ENCODE results near the gene POU3F3. TPM values are rescaled to one million over a fixed set of nuclear protein-coding genes. Genes with fewer than 3 reads are reported as not detected.

The POU3F3 gene
- total RNA-seq, 2 experiments from 2014 or later, result not detected

GRCh38 chr2:104867813-104868504 lies 14.0 kb downstream of the POU3F3 start:
- no peak for DNase-seq
- Mint-ChIP-seq H3K27ac (no peak overlapping the region), H3K36me3 (no peaks in the 10 kb centered on the region), H3K9me3 (ENCODE audit: low read depth) (no peaks in the 10 kb centered on the region), H3K4me1 (peaks cover 7% of the 10 kb centered on the region), H3K4me3 (no peak overlapping the region), H3K27me3 (peaks cover 93% of the 10 kb centered on the region)
- CTCF ChIA-PET, result interaction anchor here (1.5 kb wide), 1 partner anchor 18 kb away, joined by 4 read pairs; no protein-coding TSS in a partner anchor
- no peak for ATAC-seq

DNA sequence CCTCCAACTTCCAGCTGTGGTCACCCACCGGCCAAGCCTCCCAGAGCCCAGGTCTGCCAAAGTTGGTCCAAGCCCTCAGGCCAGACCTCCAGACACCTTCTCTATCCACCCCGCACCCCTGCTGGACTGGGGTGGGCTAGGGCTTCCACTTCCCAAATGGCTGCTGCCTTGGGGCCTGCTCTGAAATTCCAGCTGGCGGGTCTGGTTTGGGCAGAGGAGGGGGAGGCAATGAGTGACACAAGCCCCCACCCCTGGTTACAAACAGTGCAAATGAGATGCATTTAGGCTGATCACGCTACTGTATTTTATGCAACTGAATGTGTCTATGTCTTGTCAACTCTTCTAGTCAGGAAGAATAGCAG lies 14.6 kb downstream of the POU3F3 start:
- CTCF ChIA-PET, result interaction anchor here (1.5 kb wide), 1 partner anchor 19 kb away, joined by 4 read pairs; no protein-coding TSS in a partner anchor
- Mint-ChIP-seq H3K9me3 (ENCODE audit: low read depth) (no peaks in the 10 kb centered on the region), H3K4me3 (no peak overlapping the region), H3K4me1 (peaks cover 9% of the 10 kb centered on the region), H3K27ac (no peak overlapping the region), H3K27me3 (peaks cover 91% of the 10 kb centered on the region), H3K36me3 (no peaks in the 10 kb centered on the region)
- ATAC-seq, result no peak
- no peak for DNase-seq

DNA sequence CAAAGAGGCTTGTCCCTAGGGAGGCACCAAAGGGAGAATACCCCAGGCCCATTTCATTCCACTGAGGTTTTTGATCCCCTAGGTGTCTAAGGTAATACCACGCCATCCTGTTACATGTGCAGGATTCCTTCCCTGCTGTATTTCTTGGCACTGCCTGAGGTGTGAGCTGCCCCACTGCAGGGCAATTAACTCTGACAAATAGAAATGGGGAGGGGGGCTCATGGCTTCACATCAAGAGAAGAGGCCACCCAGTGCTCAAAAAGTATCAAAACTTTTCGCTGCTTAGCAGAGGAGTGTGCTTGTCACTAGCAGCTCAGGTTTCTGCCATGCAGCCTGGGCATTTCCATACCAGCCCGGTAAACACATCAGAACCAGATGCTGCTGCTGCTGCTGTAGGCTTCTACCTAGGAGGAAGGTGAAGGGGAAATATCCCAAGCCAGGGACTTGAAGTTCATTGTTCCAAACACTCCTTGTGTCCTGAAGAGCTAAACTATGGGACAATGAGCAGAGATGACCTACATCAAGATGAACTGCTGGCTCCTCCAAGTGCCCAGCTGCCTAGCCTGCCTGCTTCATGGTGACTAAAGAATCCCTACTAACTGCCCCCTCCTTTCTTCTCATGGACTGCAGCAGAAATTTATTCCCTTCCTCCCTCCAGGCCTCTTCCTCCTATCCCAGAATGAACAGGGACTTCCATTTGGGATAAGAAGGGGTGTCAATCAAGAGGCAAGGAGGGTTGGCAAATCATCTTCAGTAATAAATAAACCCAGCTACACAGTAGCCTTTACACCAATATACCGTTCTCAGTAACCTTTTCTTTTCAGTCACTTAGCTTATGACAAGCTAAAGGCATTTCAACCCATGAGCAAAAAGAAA lies 16.4 kb downstream of the POU3F3 start:
- no peak for ATAC-seq
- CTCF ChIA-PET, result interaction anchor here (1.5 kb wide), 1 partner anchor 21 kb away, joined by 4 read pairs; no protein-coding TSS in a partner anchor
- H3K27ac Mint-ChIP-seq, result no peak overlapping the region

DNA sequence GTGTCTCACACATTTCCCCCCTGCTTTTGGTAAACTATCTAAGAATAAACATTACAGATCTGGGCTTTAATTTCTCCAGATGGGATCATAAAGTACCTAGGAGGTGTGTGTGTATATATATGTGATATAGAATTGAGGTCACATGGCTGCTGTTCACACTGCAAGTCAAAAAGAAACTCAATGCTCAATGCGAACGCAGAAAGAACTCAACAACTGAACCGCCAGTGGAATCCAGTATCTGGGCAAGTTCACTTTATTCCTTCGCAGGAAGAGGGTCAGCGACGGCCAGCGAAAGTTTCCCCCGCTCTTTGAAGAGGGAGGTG lies 17.7 kb downstream of the POU3F3 start:
- H3K4me1 Mint-ChIP-seq, result peaks cover 11% of the 10 kb centered on the region
- ATAC-seq (no peak), DNase-seq (no peak)
- H3K27ac Mint-ChIP-seq, result no peak overlapping the region
- no peak overlapping the region for H3K4me3 Mint-ChIP-seq
- H3K36me3 Mint-ChIP-seq, result no peaks in the 10 kb centered on the region
- no peaks in the 10 kb centered on the region for H3K9me3 Mint-ChIP-seq (ENCODE audit: low read depth)
- peaks cover 85% of the 10 kb centered on the region for H3K27me3 Mint-ChIP-seq
- CTCF ChIA-PET, result no interaction called here

More for the DNA sequence above, 16.4 kb downstream of the POU3F3 start:
- H3K4me3 Mint-ChIP-seq, result no peak overlapping the region
- peaks cover 11% of the 10 kb centered on the region for H3K4me1 Mint-ChIP-seq
- peaks cover 91% of the 10 kb centered on the region for H3K27me3 Mint-ChIP-seq
- no peaks in the 10 kb centered on the region for H3K36me3 Mint-ChIP-seq
- no peaks in the 10 kb centered on the region for H3K9me3 Mint-ChIP-seq (ENCODE audit: low read depth)
- DNase-seq, result no peak

DNA sequence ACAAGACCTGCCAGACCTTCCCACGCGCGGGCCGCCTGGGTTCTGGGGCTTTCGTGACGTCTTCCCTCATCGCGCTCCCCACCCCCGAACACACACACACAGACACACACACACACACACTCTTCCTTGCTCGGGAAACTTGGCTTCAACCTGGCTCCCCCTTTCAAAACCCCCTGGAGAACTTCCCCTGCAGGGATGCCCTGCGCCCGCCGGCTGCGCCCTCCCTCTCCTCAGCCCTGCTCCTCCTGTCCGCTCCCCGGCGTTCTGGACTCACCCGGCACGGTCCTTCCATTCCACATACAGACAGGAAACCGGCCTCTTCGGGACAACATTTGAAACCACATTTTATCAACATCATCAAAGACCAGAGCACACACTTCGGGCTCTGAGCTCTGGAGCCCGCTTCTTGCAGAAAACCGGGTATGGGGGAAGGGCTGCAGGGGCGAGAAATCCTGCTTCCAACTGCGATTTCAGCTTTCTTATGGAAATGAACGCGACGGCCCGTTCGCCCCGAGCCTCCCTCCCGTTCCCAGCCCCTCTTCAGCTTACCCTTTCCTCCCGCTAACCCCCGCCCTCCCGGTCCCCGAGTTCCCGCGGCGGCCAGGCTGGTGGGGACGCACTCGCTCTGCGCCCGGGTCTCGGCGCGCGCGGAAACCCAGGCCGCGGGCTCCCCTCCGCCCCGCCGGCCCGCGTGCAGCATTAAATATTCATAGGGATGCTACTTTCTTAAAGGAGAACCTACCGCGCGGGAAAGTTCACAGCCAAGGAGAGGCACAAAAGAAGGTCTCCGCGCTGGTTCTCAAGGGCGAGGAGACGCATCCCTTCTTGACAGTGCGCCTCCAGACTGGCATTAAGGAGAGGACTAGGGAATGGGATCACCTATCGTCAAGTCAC lies 18.3 kb downstream of the POU3F3 start:
- ATAC-seq (no peak), DNase-seq (no peak)
- Mint-ChIP-seq H3K27ac (no peak overlapping the region), H3K27me3 (peaks cover 84% of the 10 kb centered on the region), H3K9me3 (ENCODE audit: low read depth) (no peaks in the 10 kb centered on the region), H3K4me3 (peak overlapping the region; percentile 49), H3K4me1 (peaks cover 11% of the 10 kb centered on the region), H3K36me3 (no peaks in the 10 kb centered on the region)
- CTCF ChIA-PET, result no interaction called here

DNA sequence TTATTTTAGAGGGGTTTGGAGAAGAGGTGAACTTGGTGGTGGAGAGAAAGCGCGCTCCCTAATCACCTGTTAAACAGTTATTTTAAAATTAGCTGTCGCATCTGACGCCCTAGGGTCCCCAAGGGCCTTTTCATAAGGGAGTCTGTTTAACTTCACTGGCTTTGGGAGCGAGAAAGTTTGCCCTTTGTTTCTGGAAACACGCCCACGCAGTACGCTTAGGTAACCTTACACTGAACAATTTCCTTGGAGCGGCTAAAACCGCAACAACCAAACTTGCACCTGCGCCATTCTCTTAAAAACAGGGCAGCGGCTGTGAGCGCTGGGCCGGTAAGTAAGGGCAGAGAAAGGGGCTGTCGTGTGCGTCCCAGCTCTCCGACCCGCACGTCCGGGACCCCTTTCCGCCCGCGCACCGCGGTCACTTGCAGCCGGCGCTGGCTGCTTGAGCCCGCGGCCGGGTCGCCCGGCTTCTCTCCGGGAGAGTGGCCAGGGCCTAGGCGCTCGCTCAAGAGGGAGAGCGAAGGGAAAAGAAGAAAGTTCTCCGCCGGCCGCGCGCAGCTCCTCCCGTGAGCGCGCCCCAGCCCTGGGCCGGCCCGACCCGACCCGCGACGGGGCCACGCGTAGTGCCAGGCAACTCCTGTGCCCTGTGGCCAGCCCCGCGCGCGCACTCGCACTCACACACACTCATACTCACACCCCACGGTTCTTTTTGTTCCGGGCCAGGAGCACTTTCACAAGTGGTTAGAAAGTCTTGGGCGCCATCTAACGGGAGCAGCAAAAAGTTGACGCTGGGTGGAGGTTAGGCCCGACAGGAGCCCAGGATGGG lies 19.2 kb downstream of the POU3F3 start:
- peak; percentile 56 for DNase-seq
- peaks cover 81% of the 10 kb centered on the region for H3K27me3 Mint-ChIP-seq

DNA sequence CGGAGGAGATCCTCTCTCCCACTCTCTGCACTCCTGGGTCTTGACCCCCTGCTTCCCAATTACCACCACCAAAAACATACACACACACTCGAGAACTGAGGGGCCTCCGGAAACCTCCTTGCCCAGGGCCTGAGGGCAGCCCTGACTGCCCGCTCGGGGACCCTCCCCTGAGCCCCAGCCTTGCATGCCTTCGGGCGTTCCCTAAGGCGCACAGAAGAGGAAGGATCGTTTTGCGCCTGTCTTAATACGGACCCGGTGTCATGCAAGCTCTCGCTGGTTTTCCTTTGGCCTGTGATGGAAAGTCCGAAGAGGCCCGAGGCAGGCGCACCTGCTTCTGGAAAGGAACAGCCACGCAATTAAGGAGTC lies 19.8 kb downstream of the POU3F3 start:
- no peak for DNase-seq
- CTCF ChIA-PET, result no interaction called here
- Mint-ChIP-seq H3K36me3 (no peaks in the 10 kb centered on the region), H3K27ac (no peak overlapping the region), H3K4me1 (peaks cover 11% of the 10 kb centered on the region), H3K4me3 (peak overlapping the region; percentile 49), H3K27me3 (peaks cover 75% of the 10 kb centered on the region), H3K9me3 (ENCODE audit: low read depth) (no peaks in the 10 kb centered on the region)
- no peak for ATAC-seq

More for the DNA sequence above, 19.2 kb downstream of the POU3F3 start:
- H3K36me3 Mint-ChIP-seq, result no peaks in the 10 kb centered on the region
- peak overlapping the region; percentile 49 for H3K4me3 Mint-ChIP-seq
- H3K9me3 Mint-ChIP-seq (ENCODE audit: low read depth), result no peaks in the 10 kb centered on the region
- H3K27ac Mint-ChIP-seq, result no peak overlapping the region
- CTCF ChIA-PET, result no interaction called here
- H3K4me1 Mint-ChIP-seq, result peaks cover 11% of the 10 kb centered on the region
- ATAC-seq, result peak; percentile 64

GRCh38 chr2:104874230-104874629 lies 20.3 kb downstream of the POU3F3 start:
- H3K4me1 Mint-ChIP-seq, result peaks cover 11% of the 10 kb centered on the region
- ATAC-seq (no peak), DNase-seq (no peak)
- peaks cover 72% of the 10 kb centered on the region for H3K27me3 Mint-ChIP-seq
- no peak overlapping the region for H3K27ac Mint-ChIP-seq
- H3K36me3 Mint-ChIP-seq, result no peaks in the 10 kb centered on the region
- CTCF ChIA-PET, result no interaction called here
- no peaks in the 10 kb centered on the region for H3K9me3 Mint-ChIP-seq (ENCODE audit: low read depth)
- no peak overlapping the region for H3K4me3 Mint-ChIP-seq

- no peak for ATAC-seq
- H3K9me3 Mint-ChIP-seq (ENCODE audit: low read depth), result no peaks in the 10 kb centered on the region
- H3K27ac Mint-ChIP-seq, result no peak overlapping the region
- CTCF ChIA-PET, result interaction anchor here (1.3 kb wide), 1 partner anchor 30 kb away, joined by 3 read pairs; no protein-coding TSS in a partner anchor
- H3K36me3 Mint-ChIP-seq, result no peaks in the 10 kb centered on the region
- no peak overlapping the region for H3K4me3 Mint-ChIP-seq
- H3K27me3 Mint-ChIP-seq, result peaks cover 62% of the 10 kb centered on the region
- peaks cover 11% of the 10 kb centered on the region for H3K4me1 Mint-ChIP-seq
- DNase-seq, result no peak
These were observed 21.3 kb downstream of the POU3F3 start for GRCh38 chr2:104875262-104875661.

- no peaks in the 10 kb centered on the region for H3K9me3 Mint-ChIP-seq (ENCODE audit: low read depth)
- H3K36me3 Mint-ChIP-seq, result no peaks in the 10 kb centered on the region
- peaks cover 52% of the 10 kb centered on the region for H3K27me3 Mint-ChIP-seq
- no peak overlapping the region for H3K27ac Mint-ChIP-seq
- CTCF ChIA-PET, result interaction anchor here (1.3 to 2.2 kb wide), 2 partner anchors 27 to 32 kb away, joined by 3 to 9 read pairs; no protein-coding TSS in a partner anchor
- H3K4me1 Mint-ChIP-seq, result peaks cover 8% of the 10 kb centered on the region
- ATAC-seq, result no peak
- H3K4me3 Mint-ChIP-seq, result no peak overlapping the region
- no peak for DNase-seq
These were observed 23.0 kb downstream of the POU3F3 start for GRCh38 chr2:104876606-104877570.

GRCh38 chr2:104878863-104879512 lies 25.1 kb downstream of the POU3F3 start:
- Mint-ChIP-seq H3K9me3 (ENCODE audit: low read depth) (no peaks in the 10 kb centered on the region), H3K36me3 (no peaks in the 10 kb centered on the region), H3K4me1 (no peaks in the 10 kb centered on the region), H3K27ac (no peak overlapping the region), H3K4me3 (no peak overlapping the region), H3K27me3 (peaks cover 40% of the 10 kb centered on the region)
- CTCF ChIA-PET, result no interaction called here
- DNase-seq, result no peak
- no peak for ATAC-seq

Data from activated CD8-positive, alpha-beta memory T cell treated with anti-CD3 and anti-CD28 coated beads, Interleukin-2, amount 10 ng/mL, durations not matched to agents 7 days and 5 days (primary cell).